Nephron (organoid): ENCODE measurements around the gene MRPS22.

Experiments used
- H3K27ac Mint-ChIP-seq, 3 experiments: 2 replicates each; pipeline ENCODE4 v1.8.0; 2020; ENCODE audit warnings: mixed read lengths in 3 of 3, mild to moderate bottlenecking in 2 of 3, moderate library complexity in 1 of 3
- H3K27me3 Mint-ChIP-seq: 2 replicates; pipeline ENCODE4 v1.8.0; 2021; ENCODE audit warnings: low read depth, mild to moderate bottlenecking, moderate library complexity, mixed read lengths
- H3K36me3 Mint-ChIP-seq: 2 replicates; pipeline ENCODE4 v1.8.0; 2020; ENCODE audit warnings: low read depth, mixed read lengths
- H3K4me1 Mint-ChIP-seq: 2 replicates; pipeline ENCODE4 v1.8.0; 2020; ENCODE audit warnings: mixed read lengths
- H3K4me3 Mint-ChIP-seq, 3 experiments: 2 replicates each; pipeline ENCODE4 v1.8.0; 2020; ENCODE audit warnings: mild to moderate bottlenecking in 3 of 3, mixed read lengths in 3 of 3, moderate library complexity in 2 of 3
- H3K9me3 Mint-ChIP-seq: 2 replicates; pipeline ENCODE4 v1.8.0; 2020; ENCODE audit warnings: mixed read lengths
- TF ChIP-seq, protein P1 (sequence below), 3 experiments: fragments of 200-600 bp; sonication (generic); IDR thresholded peaks; one replicate each; pipeline ENCODE4 v1.5.0; 2021; ENCODE audit warnings: antibody characterized with exemption in 3 of 3; ENCODE audit not compliant: unreplicated experiment in 3 of 3

The MRPS22 gene

DNA sequence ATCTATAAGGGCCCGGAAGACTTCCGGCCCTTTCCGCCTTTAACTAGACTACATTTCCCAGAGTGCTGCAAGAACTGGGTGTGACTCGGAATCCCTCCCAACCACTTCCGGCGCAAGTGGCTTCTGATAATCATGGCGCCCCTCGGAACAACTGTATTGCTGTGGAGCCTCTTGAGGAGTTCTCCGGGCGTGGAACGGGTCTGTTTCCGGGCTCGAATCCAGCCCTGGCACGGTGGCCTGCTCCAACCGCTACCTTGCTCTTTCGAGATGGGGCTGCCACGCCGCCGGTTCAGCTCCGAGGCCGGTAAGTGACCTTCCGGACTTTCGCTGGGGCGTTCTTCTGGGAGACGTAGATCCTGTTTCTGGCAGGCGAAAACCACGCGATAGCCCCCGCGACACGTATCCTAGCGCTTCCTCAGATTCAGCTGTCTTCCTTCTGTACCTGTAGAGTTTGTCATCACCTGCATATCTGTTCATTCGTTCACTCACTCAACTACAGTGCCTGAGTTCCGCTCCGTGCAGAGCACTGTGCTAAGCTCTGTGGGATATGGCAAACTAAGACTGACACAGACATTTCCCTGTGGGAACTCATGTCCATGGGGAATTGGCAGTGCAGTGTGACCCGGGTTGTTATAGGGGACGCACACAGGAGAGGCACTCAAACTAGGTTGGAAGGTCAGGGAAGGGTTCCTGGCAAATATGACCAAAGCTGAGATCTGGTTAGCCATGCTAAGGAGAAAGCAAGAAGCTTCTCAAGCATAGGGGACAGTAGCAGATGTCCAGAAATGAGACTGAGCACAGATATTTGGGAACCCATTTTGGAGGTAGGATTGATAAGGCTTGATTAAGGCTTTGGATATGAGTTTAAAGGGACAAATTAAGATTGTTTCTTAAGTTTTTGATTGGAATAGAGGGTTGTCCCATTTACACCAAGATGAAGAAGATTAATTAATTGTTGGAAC is at the start of gene MRPS22:
TSS of gene MRPS22 (plus strand) at position 126 of the 962 bp plus-strand sequence. CDS start at position 133, 7 bp downstream.
- H3K4me1 Mint-ChIP-seq: peaks cover 5% of the 10 kb centered on the region
- no peaks in the 10 kb centered on the region for H3K9me3 Mint-ChIP-seq
- H3K27me3 Mint-ChIP-seq: peaks cover 31% of the 10 kb centered on the region
- peak within 1 kb of the TSS in 2 of 3 experiments; percentile 29 to 59 for H3K27ac Mint-ChIP-seq
- TF ChIP-seq, protein P1, sequence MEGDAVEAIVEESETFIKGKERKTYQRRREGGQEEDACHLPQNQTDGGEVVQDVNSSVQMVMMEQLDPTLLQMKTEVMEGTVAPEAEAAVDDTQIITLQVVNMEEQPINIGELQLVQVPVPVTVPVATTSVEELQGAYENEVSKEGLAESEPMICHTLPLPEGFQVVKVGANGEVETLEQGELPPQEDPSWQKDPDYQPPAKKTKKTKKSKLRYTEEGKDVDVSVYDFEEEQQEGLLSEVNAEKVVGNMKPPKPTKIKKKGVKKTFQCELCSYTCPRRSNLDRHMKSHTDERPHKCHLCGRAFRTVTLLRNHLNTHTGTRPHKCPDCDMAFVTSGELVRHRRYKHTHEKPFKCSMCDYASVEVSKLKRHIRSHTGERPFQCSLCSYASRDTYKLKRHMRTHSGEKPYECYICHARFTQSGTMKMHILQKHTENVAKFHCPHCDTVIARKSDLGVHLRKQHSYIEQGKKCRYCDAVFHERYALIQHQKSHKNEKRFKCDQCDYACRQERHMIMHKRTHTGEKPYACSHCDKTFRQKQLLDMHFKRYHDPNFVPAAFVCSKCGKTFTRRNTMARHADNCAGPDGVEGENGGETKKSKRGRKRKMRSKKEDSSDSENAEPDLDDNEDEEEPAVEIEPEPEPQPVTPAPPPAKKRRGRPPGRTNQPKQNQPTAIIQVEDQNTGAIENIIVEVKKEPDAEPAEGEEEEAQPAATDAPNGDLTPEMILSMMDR (IDR thresholded peaks at IDR 0.05; ENCODE audit: unreplicated experiment in 3 of 3): no peak
- H3K36me3 Mint-ChIP-seq: peaks cover 8% of the 10 kb centered on the region
- no peak within 1 kb of the TSS for H3K4me3 Mint-ChIP-seq

DNA sequence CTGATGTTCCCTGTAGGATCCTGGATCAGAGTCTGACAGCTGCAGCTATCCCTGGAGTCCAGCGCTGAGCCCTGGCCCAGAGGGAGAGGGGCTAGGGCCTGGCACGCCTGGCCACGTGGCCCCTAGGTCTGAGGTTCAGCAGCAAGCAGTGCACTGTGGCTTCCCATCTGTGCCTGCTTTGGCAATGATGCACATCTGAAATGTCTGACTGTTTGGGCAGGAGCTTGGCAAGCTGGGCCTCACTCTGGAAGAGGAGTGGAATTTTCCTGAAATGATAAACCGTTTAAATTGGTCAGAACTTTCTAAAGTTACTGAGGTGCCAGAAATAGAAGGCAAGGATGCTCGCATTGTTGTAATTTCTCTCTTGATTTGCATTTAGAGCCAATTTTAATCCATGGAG is 48.8 kb upstream of the MRPS22 start:
- Mint-ChIP-seq H3K36me3 (no peaks in the 10 kb centered on the region), H3K4me1 (no peaks in the 10 kb centered on the region), H3K9me3 (no peaks in the 10 kb centered on the region), H3K4me3 (no peak overlapping the region), H3K27me3 (peaks cover 4% of the 10 kb centered on the region), H3K27ac (no peak overlapping the region)
- TF ChIP-seq, protein P1 (IDR thresholded peaks at IDR 0.05; ENCODE audit: unreplicated experiment in 3 of 3): no peak

DNA sequence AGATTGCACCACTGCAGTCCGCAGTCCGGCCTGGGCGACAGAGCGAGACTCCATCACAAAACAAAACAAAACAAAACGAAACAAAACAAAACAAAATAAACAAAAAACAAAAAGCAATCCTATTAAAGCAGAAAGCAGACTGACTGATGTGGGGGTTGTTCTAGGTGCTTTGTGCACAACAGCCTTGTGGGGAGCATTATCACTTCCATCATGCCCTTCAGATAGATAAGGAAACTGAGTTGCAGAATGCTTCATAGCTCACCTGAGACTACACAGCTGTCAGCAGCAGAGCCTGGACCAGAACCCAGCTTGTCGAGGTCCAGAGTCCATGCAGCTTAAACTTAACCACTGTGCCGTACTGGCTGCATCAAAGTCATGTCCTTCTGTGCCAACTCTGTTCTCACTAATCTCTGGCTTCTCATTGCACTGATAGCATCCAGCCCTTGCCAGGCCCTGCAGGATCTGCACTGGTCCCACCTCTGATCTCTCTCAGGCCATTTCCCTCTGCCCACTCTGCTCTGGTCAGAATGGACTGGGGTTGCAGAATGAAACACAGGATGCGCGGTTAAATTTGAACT is 47.6 kb upstream of the MRPS22 start:
- no peaks in the 10 kb centered on the region for H3K4me1 Mint-ChIP-seq
- H3K36me3 Mint-ChIP-seq: no peaks in the 10 kb centered on the region
- H3K27ac Mint-ChIP-seq: no peak overlapping the region
- no peak overlapping the region for H3K4me3 Mint-ChIP-seq
- no peaks in the 10 kb centered on the region for H3K27me3 Mint-ChIP-seq
- H3K9me3 Mint-ChIP-seq: no peaks in the 10 kb centered on the region
- TF ChIP-seq, protein P1 (IDR thresholded peaks at IDR 0.05; ENCODE audit: unreplicated experiment in 3 of 3): no peak

DNA sequence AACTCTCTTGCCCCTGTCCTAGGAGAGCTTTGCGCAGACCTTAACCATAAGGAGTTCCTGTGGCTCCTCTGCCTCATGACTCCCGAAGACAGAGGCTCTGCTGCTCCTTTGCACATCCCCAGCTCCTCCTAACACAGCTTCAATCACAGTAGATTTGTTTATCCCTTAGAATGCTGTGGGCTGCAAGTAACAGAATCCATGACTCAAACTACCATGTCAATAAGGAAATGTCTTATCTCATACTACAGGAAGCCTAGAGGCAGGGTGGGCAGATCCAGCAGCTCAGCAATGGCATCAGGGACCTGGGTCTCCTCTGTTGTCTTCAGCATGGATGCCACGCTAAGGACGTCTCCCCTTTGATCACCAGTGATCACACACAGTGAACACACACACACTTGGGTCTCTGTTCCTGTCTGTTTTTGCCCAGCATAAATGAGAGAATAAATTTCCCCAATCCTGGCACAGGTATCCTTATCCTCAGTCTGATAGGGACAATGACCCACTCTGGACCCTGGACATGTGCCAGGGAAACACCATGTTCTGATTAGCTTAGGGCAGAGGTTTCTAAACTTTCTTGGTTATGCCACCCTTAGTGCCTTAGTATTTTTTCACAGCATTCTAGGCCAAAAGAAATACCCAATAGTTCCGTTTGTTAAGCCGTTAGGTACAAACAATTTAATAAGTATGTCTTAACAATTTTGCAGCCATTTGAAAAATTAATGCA is 46.1 kb upstream of the MRPS22 start:
- Mint-ChIP-seq H3K4me1 (no peaks in the 10 kb centered on the region), H3K36me3 (no peaks in the 10 kb centered on the region), H3K4me3 (no peak overlapping the region), H3K27ac (no peak overlapping the region), H3K9me3 (no peaks in the 10 kb centered on the region), H3K27me3 (peaks cover 3% of the 10 kb centered on the region)
- TF ChIP-seq, protein P1 (IDR thresholded peaks at IDR 0.05; ENCODE audit: unreplicated experiment in 3 of 3): no peak

DNA sequence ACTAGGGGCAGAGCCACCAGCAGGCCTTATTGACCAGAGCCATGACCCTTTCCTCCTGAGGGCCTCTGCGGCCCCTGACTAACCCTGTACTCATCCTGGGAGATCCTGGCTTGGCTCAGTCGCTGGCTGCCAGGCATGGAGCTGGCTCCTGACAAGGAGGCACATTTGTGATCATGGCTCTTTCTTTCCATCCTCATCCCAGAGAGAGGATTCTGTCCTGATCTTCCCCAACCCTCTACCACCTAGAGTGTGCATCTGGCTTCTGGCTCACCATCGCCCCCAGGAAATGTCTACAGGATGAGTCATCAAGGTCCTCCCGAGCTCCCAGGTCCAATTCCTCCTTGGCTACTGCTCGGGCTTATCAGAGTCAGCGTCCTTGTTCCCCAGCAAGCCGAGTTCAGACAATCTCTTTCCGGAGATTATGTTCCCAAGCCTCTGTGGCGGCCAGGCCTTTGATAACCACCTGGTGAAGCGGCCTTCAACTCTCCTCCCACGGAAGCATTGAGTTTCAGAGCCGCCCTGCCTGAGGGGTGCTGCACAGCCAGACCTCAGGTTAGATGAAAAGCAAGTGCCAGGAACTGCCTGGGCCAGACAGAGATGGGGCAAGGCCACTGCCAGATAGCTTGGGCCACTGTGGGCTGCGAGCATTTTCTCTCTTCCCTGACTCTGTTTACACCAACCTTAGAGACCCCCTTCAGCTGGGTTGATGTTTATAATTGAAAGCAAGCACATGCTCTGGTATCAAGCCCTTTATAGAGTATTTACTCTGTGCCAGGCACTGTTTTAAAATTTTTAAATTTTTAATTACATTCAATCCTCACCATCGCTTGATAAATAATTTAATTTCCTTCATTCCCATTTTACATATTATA is 44.3 kb upstream of the MRPS22 start:
- TF ChIP-seq, protein P1 (IDR thresholded peaks at IDR 0.05; ENCODE audit: unreplicated experiment in 3 of 3): no peak
- Mint-ChIP-seq H3K4me1 (no peaks in the 10 kb centered on the region), H3K9me3 (no peaks in the 10 kb centered on the region), H3K27ac (no peak overlapping the region), H3K36me3 (no peaks in the 10 kb centered on the region), H3K4me3 (no peak overlapping the region), H3K27me3 (peaks cover 6% of the 10 kb centered on the region)
